Measurements from ENCODE around the gene TMEM208.

Gene TMEM208

GRCh38 chr16:67252609-67253497 lies 25.9 kb downstream of the TMEM208 start:
- no peak for DNase-seq (ENCODE audit: low read depth)

- DNase-seq (ENCODE audit: low read depth): no peak
These were observed 28.0 kb downstream of the TMEM208 start for GRCh38 chr16:67254801-67255552.

- DNase-seq (ENCODE audit: low read depth): no peak
These were observed 28.8 kb downstream of the TMEM208 start for GRCh38 chr16:67255553-67256221.

GRCh38 chr16:67256701-67257230 lies 29.8 kb downstream of the TMEM208 start:
- DNase-seq (ENCODE audit: low read depth): no peak

- no peak for DNase-seq (ENCODE audit: low read depth)
These were observed 30.7 kb downstream of the TMEM208 start for GRCh38 chr16:67257486-67258160.

- DNase-seq (ENCODE audit: low read depth): no peak
These were observed 31.4 kb downstream of the TMEM208 start for GRCh38 chr16:67258161-67258835.

GRCh38 chr16:67259705-67260104 lies 32.8 kb downstream of the TMEM208 start:
- DNase-seq (ENCODE audit: low read depth): no peak

- no peak for DNase-seq (ENCODE audit: low read depth)
These were observed 33.6 kb downstream of the TMEM208 start for GRCh38 chr16:67260426-67261063.

- DNase-seq (ENCODE audit: low read depth): no peak
These were observed 36.3 kb downstream of the TMEM208 start for GRCh38 chr16:67263201-67263600.

- no peak for DNase-seq (ENCODE audit: low read depth)
These were observed 37.3 kb downstream of the TMEM208 start for GRCh38 chr16:67264277-67264676.

- DNase-seq (ENCODE audit: low read depth): no peak
These were observed 37.9 kb downstream of the TMEM208 start for GRCh38 chr16:67264866-67265265.

GRCh38 chr16:67265834-67266233 lies 38.9 kb downstream of the TMEM208 start:
- DNase-seq (ENCODE audit: low read depth): no peak

- DNase-seq (ENCODE audit: low read depth): no peak
These were observed 41.2 kb downstream of the TMEM208 start for GRCh38 chr16:67268136-67268579.

GRCh38 chr16:67269766-67270165 lies 42.8 kb downstream of the TMEM208 start:
- DNase-seq (ENCODE audit: low read depth): no peak

GRCh38 chr16:67270931-67271338 lies 44.0 kb downstream of the TMEM208 start:
- no peak for DNase-seq (ENCODE audit: low read depth)

GRCh38 chr16:67271446-67271845 lies 44.5 kb downstream of the TMEM208 start:
- no peak for DNase-seq (ENCODE audit: low read depth)

- DNase-seq (ENCODE audit: low read depth): no peak
These were observed 48.4 kb downstream of the TMEM208 start for GRCh38 chr16:67275321-67275720.

- DNase-seq (ENCODE audit: low read depth): no peak
These were observed 50.5 kb downstream of the TMEM208 start for GRCh38 chr16:67277294-67277998.

- DNase-seq (ENCODE audit: low read depth): no peak
These were observed 51.3 kb downstream of the TMEM208 start for GRCh38 chr16:67277999-67278772.
